ENCODE measurements around the gene RELT.

The RELT gene

DNA sequence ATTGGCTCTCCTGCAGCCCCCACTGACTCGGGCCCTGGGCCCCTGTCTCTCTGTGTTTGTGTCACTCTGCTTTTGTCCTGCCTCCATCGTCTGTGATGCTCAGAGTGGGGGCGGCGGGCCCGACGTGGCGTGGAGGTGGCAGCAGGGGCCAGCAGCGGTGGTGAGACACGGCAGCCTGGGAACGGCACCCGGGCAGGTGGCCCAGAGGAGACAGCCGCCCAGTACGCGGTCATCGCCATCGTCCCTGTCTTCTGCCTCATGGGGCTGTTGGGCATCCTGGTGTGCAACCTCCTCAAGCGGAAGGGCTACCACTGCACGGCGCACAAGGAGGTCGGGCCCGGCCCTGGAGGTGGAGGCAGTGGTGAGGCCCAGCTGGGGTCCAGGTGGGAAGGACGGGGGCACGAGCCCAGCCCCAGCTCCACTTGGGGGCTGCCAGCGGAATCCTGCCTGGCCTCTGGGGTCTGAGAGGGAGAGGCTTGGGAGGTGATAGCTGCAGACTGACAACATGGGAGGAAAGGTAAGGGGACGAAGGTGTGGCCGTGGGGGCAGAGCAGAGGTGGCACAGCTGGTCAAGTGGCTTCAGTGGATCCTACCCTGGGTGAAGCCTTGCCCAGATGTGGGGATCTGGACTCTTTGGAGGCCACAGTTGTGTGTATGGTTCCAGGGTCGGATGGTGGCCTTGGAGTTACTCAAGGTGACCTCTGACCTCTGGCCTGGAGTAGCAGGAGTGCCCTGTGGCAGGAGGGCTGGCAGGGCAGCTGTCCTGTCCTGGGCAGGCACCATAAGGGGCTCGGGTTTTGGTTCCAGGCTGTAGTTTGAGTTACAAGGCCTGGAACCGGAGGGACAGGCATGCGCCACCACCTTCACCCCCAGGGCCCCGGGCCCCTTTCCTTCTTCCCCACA is 16.2 kb downstream of the RELT start:
- no peak for DNase-seq

DNA sequence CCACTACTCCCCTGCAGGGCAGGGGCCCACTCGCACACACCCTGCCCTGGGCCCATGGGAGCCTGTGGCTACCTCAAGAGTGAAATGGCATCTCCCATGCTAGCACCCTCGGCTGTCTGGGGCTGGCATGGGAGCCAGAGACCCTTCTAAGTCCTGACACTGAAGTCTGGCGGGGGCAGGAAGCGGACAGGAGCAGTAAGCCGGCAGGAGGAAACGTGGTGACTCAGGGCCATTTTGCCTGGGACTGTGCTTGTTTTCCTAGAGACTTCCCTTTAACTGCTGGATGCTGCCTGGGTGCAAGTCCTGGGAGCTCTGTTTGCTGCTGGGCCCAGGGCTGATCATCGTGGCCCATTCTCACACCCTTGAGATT is 16.8 kb downstream of the RELT start:
- DNase-seq = no peak

DNA sequence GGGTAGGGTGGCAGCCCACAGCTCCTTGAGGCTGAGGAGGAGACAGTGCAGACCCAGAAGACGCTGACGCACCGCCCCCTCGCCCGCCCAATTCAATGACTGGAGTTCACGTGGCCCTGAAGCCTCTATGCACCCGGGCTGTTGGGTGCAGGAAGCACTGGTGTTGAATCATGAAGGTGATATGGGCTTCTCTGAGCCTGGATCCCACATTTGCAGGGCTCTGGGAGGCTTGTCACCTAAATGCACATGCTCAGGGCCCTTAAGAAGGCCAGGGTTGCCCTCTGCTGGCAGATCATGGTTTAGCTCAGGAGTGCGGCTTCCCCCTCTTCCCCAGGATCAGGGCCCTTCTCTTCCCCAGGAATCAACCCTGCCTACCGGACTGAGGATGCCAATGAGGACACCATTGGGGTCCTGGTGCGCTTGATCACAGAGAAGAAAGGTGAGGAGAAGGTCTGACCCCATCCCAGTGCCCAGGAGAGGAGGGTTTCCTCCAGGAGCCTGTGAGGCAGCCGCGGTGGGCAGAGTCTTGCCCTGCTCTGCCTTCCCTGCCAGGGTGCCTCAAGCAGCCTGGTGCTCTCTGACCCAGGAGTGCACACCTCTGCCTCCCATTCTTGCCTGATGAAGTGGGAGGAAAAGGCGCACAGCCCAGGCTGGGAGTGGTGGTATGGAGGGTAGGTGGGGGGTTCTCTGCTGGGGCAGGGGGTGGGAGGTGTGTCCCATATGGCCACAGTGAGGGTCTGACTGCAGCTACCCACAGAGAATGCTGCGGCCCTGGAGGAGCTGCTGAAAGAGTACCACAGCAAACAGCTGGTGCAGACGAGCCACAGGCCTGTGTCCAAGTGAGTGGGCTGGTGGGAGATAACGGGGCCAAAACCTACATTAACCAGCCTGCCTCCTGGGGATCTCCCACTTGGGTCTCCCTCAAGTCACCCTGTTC is 17.5 kb downstream of the RELT start:
- DNase-seq = peak; percentile 81

DNA sequence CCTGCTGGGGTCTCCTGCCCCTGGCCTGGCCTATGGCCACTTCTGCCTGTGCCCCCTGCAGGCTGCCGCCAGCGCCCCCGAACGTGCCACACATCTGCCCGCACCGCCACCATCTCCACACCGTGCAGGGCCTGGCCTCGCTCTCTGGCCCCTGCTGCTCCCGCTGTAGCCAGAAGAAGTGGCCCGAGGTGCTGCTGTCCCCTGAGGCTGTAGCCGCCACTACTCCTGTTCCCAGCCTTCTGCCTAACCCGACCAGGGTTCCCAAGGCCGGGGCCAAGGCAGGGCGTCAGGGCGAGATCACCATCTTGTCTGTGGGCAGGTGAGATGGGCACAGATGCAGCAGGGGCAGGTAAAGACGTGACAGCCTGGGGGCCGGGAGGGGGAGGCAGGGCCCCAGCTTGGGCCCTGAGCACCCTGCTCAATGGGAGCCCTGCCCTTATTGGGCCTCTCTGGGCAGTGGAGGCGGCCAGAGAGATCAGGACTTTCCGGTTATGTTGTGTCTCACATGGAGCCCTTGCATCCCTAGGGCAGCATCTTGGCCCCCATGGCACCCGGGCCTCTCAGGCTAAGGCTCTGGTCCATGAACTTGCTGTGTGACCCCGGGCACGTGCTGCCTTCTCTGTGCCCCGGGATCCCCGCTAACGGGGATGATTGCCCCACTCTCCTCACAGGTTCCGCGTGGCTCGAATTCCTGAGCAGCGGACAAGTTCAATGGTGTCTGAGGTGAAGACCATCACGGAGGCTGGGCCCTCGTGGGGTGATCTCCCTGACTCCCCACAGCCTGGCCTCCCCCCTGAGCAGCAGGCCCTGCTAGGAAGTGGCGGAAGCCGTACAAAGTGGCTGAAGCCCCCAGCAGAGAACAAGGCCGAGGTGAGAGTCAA is 18.5 kb downstream of the RELT start:
- no peak for DNase-seq

DNA sequence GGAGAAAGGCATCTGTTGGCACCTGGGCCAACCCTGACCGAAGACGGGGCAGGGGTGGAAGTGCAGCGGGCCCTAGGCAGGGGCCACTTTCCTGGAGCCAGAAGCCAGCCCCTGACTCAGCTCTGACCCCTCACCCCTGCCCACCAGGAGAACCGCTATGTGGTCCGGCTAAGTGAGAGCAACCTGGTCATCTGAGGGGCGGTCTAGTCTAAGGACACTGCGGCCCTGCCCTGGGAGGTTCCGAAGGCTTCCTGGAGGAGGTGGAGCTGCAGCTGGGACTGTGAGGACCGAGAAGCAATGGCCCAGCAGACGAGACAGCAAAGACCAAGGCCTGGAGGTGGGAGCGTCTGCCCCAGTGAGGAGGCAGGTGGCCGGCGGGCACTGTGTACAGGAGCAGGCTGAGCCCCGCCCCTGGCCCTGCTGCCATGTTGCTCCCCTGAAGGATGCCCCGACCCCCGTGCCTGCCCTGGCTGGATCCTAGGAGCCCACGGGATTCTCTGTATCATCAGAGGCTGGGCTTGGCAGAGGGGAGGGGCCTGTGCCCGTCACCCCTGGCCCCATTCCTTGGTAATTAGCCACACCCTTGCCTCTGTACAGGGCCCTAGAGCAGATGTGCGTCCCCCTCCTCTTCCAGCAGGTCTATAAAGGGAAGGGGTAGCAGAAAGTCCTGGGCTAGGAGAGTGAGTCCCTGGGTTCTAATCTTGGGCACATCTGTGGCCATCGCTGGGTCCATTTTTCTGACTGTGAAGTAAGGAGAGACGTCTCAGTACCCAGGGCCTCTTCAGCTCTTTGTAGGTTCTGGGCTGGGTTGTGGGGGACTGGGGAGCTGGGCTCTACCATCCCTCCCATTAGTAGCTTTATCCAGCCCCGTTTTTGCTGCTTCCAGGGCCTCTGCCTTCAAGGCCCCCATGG is 19.4 kb downstream of the RELT start:
- no peak for DNase-seq

DNA sequence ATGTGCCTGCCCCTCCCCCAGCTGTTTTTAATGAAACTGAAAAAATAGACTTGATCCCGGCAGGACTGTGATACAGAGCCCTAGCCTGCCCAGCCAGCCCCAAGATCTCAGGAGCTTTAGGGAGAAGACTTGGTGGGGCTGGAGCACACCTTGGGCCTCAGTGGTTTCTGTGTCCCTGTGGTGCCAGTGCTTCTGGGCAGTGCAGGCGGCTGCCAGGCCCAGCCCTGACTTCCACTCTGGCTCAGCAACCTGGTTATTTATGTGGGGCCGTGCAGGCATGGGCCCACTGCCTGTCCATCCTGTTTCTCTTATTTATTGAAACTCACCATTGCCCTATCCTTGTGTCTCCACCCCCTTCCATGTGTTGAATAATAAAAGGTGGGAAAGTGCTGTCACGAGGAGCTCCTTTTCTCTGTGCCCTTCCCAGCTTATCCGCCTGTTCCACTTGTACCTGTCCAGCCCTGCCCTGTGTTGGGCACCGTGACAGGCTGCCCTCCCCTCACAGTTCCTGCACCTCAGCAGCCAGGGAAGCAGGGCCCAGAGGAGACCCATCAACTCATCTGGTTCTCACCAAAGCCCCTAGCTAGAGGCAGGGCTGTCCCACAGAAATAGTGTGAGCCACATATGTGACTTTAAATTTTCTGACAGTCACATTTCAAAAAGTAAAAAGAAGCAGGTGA is 20.2 kb downstream of the RELT start:
- DNase-seq = no peak

DNA sequence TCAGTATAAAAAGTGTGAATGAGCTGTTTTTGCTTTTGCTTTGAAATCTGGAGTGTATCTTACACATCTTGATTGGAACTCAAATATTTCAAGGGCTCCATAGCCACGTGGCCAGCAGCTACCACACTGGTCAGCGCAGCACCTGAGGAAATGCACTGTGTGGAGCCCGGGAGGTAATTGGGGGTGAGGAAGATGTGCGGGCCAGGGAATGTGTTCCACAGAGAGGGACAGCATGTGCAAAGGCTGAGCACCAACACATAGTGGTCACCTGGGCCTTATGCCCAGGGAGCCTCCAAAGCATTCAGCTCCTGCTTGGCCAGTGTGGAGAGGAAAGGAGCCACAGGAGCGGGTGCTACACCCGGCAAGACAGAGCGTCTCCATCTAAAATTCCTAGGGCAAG is 20.8 kb downstream of the RELT start:
- no peak for DNase-seq

DNA sequence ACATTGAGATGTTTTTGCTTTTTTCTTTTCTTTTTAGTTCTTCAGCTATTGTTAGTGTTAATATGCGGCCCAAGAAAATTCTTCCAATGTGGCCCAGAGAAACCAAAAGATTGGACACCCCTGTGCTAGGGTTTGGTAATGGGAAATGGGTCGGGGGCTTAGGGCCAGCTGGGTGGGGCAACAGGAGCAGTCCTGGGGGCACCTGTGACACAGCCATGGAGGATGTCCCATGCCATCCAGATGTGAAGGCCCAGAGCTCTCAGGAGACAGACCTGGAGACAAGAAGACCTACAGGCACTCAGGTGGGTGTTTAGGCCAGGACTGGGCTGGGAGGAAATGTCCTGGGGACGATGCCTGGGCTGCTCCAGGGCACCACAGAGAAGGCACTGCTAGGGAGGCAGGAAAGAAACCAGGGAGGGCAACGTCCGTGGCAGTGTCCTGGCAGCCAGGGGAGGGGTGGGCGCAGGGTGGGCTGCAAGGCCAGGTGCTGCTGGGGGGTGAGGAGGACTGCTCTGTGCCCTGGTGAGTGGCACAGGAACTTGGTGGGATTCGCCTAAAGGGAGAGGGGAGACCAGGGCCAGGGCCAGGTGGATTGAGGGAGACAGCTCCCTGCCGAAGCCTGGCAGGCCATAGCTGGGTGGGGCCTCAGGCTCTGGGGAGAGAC is 21.4 kb downstream of the RELT start:
- DNase-seq = no peak

DNA sequence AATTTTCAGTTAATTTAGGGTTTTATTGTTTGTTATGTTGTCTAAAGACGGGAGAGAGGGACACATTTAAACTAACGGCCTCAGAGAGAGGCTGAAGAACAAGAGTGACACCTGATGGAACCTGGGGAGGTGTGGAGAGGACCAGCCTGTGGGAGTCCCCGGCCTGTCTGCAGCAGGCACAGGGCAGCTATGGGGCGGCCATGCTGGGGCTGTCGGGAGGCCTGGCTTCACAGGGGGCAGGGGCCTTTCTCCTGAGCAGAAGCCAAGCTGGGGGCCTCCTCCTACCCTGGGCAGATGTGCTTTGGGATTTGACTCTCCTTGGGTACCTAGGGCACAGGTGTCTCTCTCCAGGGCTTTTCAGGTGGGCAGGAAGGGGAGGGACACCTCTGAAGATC is 21.9 kb downstream of the RELT start:
- no peak for DNase-seq

DNA sequence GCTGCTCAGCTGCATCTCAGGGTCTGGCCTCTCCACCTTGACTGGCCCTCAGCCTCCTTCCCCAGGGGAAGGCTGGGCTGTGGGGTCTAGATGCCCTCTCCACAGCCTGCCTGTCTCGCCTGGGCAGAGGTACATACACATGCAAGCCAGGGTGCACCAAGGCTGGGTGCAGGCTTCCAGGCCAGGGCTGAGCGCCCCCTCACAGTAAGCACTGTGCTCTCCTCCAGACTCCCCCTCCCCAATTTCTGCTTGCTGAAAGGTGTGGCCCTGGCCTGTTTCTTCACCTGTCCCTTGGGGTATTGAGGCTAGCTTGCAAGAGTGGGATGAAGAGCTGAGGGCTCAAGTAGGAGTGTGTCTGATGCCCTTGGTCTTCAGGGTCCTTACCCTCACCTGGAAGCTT is 22.5 kb downstream of the RELT start:
- no peak for DNase-seq

DNA sequence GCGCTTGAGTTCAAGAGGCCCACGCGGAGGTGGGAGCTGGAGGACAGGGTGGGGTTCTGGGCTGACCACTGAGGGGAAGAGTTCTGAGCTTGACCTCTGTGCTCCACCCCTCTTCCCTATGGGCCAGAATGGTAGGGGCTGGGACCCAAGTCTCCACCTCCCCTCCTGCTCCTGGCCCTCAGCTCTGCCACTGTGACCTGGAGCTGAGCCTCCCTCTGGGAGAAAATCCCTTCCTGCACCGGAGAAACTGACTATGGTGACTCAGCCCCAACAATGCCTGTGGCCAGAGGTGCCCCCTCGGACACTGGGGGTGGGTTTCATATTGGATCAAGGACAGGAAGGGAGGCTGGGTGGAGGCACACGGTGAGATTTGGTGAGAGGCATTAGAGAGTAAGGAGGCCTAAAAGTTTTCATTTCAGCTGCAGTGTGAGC is 23.0 kb downstream of the RELT start:
- DNase-seq = no peak

DNA sequence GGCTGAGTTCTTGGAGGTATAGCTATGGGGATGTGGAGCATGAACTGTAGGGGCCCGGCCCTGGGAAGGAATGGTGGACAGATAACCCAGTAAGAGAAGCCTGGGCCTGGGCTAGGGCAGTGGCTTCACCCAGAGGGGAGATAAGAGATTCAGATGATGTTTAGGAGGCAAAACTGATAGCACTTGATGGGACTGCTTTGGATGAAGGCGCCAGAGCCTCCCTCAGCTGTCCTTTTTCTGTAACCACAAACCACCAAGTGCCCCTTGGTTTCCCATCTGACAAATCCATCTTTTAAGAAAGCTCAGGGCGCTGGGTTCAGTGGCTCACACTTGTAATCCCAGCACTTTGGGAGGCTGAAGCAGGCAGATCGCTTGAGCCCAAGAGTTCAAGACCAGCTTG is 23.4 kb downstream of the RELT start:
- no peak for DNase-seq

DNA sequence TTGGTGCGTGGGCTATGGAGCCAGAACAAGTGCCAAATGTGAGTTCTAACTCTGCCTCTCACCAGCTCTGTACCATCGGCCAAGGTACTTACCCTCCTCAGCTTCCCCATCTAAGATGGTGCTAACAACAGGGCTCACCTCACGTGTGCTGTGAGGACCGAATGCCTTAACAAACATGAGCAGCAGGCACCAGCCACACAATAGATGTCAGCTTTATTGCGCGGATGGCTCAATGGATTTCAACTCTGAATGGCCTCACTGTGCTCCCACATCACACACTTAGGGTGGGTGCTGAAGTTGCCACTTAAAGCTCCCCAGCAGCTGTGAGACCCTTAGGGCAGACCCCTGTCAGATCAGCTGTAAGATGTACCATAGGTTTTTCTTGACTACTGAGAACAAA is 24.1 kb downstream of the RELT start:
- no peak for DNase-seq

DNA sequence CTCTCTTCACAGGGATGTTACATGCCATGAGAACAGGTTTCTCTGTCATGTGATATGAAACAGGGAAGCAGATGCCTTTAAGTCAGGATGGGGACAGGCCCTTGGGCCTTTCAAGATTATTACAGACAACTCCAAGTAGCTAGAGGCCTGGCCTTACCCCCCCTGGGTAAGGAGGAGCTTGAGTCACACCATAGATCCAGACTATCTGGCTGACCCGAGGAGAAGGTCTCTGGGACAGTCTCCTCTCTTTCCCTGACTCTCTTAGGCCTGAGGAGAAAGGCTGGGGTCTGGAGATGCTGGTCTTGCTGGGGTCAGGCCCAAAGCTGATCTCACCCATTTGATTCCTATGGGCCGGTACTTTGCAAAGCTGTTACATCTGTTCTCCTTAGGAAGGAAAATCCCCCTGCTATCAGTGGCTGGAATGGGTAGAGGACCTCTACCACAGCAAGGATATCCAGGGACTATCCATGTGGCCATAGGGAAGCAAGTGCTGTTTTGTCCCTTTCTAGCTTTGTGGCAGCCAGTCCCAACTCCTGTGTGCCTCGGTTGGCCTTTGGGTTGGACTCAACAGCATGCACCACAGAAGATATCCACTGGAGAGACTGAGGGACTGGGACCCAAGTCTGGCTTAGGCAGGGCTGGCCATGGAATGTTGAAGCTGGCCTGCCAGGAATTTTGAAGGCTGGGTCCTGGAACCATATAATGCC is 25.2 kb downstream of the RELT start:
- no peak for DNase-seq

DNA sequence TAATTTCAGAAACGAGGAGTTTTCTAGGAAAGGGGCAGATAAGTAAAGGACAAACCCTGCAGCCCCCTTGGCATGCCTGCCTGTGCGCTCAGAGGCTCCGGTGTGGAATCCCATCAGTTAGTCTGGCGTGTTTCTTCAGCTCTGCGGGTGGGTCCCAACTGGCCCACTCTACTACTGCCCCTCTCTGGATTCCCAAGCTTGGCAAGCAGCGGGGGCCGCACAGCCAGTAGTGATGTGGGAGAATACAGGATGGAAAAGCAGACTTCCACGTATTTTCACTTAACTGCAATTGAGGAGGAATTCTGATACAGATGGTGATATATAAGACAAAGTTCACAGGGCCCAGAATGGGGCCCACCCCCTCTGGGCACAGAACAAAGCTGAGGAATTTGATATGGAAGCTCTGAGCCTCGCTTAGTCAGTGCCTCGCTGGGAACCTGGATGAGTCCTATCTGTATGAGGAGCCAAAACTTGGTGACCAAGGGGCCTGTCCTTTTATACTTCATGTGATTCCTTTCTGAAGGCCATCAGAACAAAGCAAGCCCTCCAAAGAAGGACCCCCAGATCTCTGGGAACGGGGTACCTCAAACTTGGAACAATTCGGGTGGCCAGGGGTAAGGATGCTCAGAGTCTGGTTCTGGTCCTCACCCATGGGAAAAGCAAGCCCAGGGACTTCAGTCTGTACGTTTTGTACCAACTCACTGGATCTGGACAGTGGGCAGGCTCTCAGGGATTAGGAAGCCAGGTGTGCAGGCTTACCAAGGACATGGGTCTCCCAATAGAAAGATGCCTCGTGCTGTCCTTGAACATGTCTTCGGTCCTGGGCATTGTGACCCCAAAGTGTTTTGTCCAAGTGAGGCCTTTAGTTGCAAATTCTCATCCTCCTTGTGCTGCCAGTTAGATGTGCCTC is 26.0 kb downstream of the RELT start:
- DNase-seq = no peak

DNA sequence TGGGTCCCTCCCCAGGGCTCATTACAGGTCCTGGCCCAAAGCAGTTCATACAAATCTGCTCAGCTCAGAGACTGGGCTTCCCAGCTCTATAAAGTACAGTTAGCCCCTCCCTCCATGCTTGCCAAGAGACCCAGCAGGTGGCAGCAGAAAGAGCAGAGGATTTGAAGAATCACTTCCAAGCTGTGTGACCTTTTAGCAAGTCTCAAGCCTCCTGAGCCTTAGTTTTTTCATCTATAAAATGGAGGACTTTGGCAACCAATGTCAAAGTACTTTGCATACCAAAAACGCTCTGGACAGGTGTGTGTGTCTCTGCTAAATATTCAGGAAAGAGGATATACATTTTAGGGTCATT is 26.6 kb downstream of the RELT start:
- DNase-seq = no peak

DNA sequence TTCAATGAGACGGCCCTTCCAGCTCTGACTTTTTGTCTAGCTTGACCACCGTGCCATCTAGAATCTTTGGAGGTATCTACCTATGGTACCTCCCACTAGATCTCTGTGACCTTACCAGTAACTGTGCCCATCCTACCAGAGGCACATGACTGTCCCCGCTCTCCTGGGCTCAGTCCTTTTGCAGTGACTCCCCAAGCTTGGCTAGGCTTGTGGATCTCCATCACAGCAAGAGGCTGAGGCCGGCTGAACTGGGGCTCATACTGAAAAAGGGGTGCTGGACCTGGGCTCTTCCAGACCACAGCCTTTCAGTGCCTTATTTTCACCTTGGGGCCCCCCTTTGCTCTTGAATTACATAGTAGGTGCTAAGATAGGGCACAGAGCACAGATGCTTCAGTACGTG is 27.3 kb downstream of the RELT start:
- DNase-seq = no peak

DNA sequence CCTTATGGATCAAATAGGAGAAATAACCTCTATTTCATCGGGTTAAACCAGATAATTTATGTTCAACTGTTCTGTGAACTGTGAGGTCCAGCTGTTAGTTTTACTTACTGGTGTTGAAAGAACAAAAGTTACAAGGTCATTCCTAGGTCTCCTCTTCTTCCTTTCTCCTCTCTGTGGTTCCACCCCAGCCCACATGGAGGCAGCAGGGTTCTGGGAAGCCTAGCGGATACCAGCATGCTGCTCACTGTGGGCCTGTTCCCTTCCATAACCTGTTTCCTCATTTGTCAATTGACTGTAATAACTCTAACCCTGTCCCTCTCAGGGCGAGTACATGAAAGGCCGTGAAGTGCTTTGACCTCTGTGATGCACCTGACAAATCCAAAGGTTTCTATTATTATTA is 27.8 kb downstream of the RELT start:
- DNase-seq = peak; percentile 61

Measured in fibroblast of upper back skin (primary cell).